GM12875 (cell line): ENCODE measurements around the gene NRG2.

ENCODE experiments used
- H3K4me3 ChIP-seq: one replicate; pipeline ENCODE4 v1.5.1; 2011; ENCODE audit warnings: low read depth, low read length, control low read depth
- CTCF ChIP-seq: IDR thresholded peaks from 2 replicates; pipeline ENCODE4 v1.5.1; 2011; ENCODE audit warnings: low read depth, mild to moderate bottlenecking, control low read depth, inconsistent platforms, low read length, moderate library complexity, borderline replicate concordance; ENCODE audit not compliant: insufficient read depth

The NRG2 gene

GRCh38 chr5:139871614-139872013 is 171.5 kb downstream of the NRG2 start:
- no peak for TF ChIP-seq CTCF
- H3K4me3 ChIP-seq, result no peak overlapping the region

- H3K4me3 ChIP-seq, result no peak overlapping the region
- TF ChIP-seq CTCF, result no peak
These were observed 172.4 kb downstream of the NRG2 start for GRCh38 chr5:139870677-139871076.

- no peak for TF ChIP-seq CTCF
These were observed 173.9 kb downstream of the NRG2 start for GRCh38 chr5:139869042-139869790.

GRCh38 chr5:139867581-139867980 is 175.5 kb downstream of the NRG2 start:
- TF ChIP-seq CTCF, result no peak
- no peak overlapping the region for H3K4me3 ChIP-seq

More at GRCh38 chr5:139869042-139869790, 173.9 kb downstream of the NRG2 start:
- H3K4me3 ChIP-seq, result no peak overlapping the region

- TF ChIP-seq CTCF, result no peak
- H3K4me3 ChIP-seq, result no peak overlapping the region
These were observed 176.0 kb downstream of the NRG2 start for GRCh38 chr5:139867109-139867508.

- no peak for TF ChIP-seq CTCF
- H3K4me3 ChIP-seq, result no peak overlapping the region
These were observed 178.2 kb downstream of the NRG2 start for GRCh38 chr5:139864716-139865483.
